Ascending aorta (tissue), 2 donors: ENCODE results near the gene GPR158. TPM values are rescaled to one million over a fixed set of nuclear protein-coding genes. Genes with fewer than 3 reads are reported as not detected.

ENCODE experiments used
- DNase-seq, 2 donors: peaks; one replicate each; pipeline ENCODE4 v3.0.0-alpha.2; 2019; ENCODE audit warnings: low spot score in 2 of 2
- H3K27ac ChIP-seq, 2 donors: fragments of 200-600 bp; sonication (generic); one replicate each; pipeline ENCODE4 v1.5.1; 2016 to 2017; ENCODE audit warnings: mild to moderate bottlenecking in 1 of 2
- H3K27me3 ChIP-seq: fragments of 200-600 bp; sonication (generic); one replicate; pipeline ENCODE4 v1.5.1; 2017
- H3K36me3 ChIP-seq, 2 donors: fragments of 200-600 bp; sonication (generic); one replicate each; pipeline ENCODE4 v1.5.1; 2016
- H3K4me1 ChIP-seq, 2 donors: fragments of 200-600 bp; sonication (generic); one replicate each; pipeline ENCODE4 v1.5.1; 2016 to 2017; ENCODE audit warnings: mild to moderate bottlenecking in 1 of 2
- H3K4me3 ChIP-seq, 2 donors: fragments of 200-600 bp; sonication (generic); one replicate each; pipeline ENCODE4 v1.5.1; 2016 to 2017; ENCODE audit warnings: mild to moderate bottlenecking in 1 of 2
- H3K9me3 ChIP-seq, 2 donors: fragments of 200-600 bp; sonication (generic); one replicate each; pipeline ENCODE4 v1.5.1; 2016
- CTCF ChIP-seq, 3 experiments: fragments of 200-600 bp in 2 of 3; fragments of 450-650 bp in 1 of 3; sonication (generic) in 2 of 3; IDR thresholded peaks; one replicate each; pipeline ENCODE4 v1.5.1; 2016 to 2019; ENCODE audit warnings: antibody characterized with exemption in 3 of 3, mild to moderate bottlenecking in 1 of 3, moderate library complexity in 1 of 3
- intact Hi-C: fragments of 100-400 bp; cut with DNase I; formaldehyde crosslinking; loops from one replicate; pipeline ENCODE4 v1.15.1; 2023
- total RNA-seq: library from RNA; depleted of rRNA; stranded (reverse); fragments of >200 nt; gene quantifications from one replicate; pipeline ENCODE4 v1.1.0, GENCODE V29; 2016

GPR158 gene
- total RNA-seq, 1 donor from 2014 or later: not detected

GRCh38 chr10:25334445-25334844 is 159.6 kb downstream of the GPR158 start:
- Histone ChIP-seq H3K9me3 (no peaks in the 10 kb centered on the region), H3K4me3 (no peak overlapping the region), H3K36me3 (no peaks in the 10 kb centered on the region), H3K27ac (no peak overlapping the region), H3K27me3 (no peaks in the 10 kb centered on the region), H3K4me1 (no peaks in the 10 kb centered on the region)
- TF ChIP-seq CTCF (IDR thresholded peaks at IDR 0.05): no peak
- DNase-seq: no peak
- intact Hi-C loops: no loop called here

GRCh38 chr10:25336330-25336729 is 161.5 kb downstream of the GPR158 start:
- Histone ChIP-seq H3K9me3 (no peaks in the 10 kb centered on the region), H3K27me3 (no peaks in the 10 kb centered on the region), H3K4me1 (no peaks in the 10 kb centered on the region), H3K27ac (no peak overlapping the region), H3K4me3 (no peak overlapping the region), H3K36me3 (no peaks in the 10 kb centered on the region)
- intact Hi-C loops: no loop called here
- no peak for DNase-seq
- no peak for TF ChIP-seq CTCF (IDR thresholded peaks at IDR 0.05)

GRCh38 chr10:25338271-25338670 is 163.5 kb downstream of the GPR158 start:
- intact Hi-C loops: no loop called here
- Histone ChIP-seq H3K27me3 (no peaks in the 10 kb centered on the region), H3K4me3 (no peak overlapping the region), H3K36me3 (no peaks in the 10 kb centered on the region), H3K27ac (no peak overlapping the region), H3K9me3 (no peaks in the 10 kb centered on the region), H3K4me1 (no peaks in the 10 kb centered on the region)
- no peak for TF ChIP-seq CTCF (IDR thresholded peaks at IDR 0.05)
- no peak for DNase-seq

GRCh38 chr10:25339966-25340365 is 165.2 kb downstream of the GPR158 start:
- DNase-seq: no peak
- no peaks in the 10 kb centered on the region for H3K4me1 ChIP-seq
- no peak for TF ChIP-seq CTCF (IDR thresholded peaks at IDR 0.05)
- H3K27ac ChIP-seq: no peak overlapping the region
- no peak overlapping the region for H3K4me3 ChIP-seq
- intact Hi-C loops: no loop called here
- H3K27me3 ChIP-seq: no peaks in the 10 kb centered on the region
- H3K36me3 ChIP-seq: no peaks in the 10 kb centered on the region
- no peaks in the 10 kb centered on the region for H3K9me3 ChIP-seq

GRCh38 chr10:25349520-25349919 is 174.7 kb downstream of the GPR158 start:
- Histone ChIP-seq H3K4me3 (no peak overlapping the region), H3K4me1 (no peaks in the 10 kb centered on the region), H3K27me3 (no peaks in the 10 kb centered on the region), H3K9me3 (peaks cover 0 to 4% of the 10 kb centered on the region in 2 donors), H3K36me3 (no peaks in the 10 kb centered on the region), H3K27ac (no peak overlapping the region)
- intact Hi-C loops: no loop called here
- TF ChIP-seq CTCF (IDR thresholded peaks at IDR 0.05): no peak
- no peak for DNase-seq

- no peaks in the 10 kb centered on the region for H3K27me3 ChIP-seq
- no peak for TF ChIP-seq CTCF (IDR thresholded peaks at IDR 0.05)
- H3K4me1 ChIP-seq: no peaks in the 10 kb centered on the region
- intact Hi-C loops: no loop called here
- H3K9me3 ChIP-seq: peaks cover 0 to 4% of the 10 kb centered on the region in 2 donors
- no peak overlapping the region for H3K4me3 ChIP-seq
- DNase-seq: no peak
- H3K27ac ChIP-seq: no peak overlapping the region
- H3K36me3 ChIP-seq: no peaks in the 10 kb centered on the region
Observed at GRCh38 chr10:25356609-25357008, 181.8 kb downstream of the GPR158 start.
